ENCODE data around the gene EPHA6.

GRCh38 chr3:97111244-97111643 is 296.9 kb downstream of the EPHA6 start:
- TF ChIP-seq CTCF (IDR thresholded peaks at IDR 0.05), result no peak
- no peak for TF ChIP-seq EZH2 (IDR thresholded peaks at IDR 0.05; ENCODE audit: borderline replicate concordance, insufficient read depth, low read depth, low read length, poor library complexity, severe bottlenecking)

Data from B cell (primary cell).